K562 treated with DMSO at 1 percent for 48 hours (cell line): ENCODE data around the gene AMMECR1L. TPM values are rescaled to one million over a fixed set of nuclear protein-coding genes. Genes with fewer than 3 reads are reported as not detected.

ENCODE experiments used
- total RNA-seq: library from RNA; unstranded; fragments of 300-600 nt; gene quantifications from 2 replicates; pipeline ENCODE4 v1.2.3, GENCODE V29; 2022; ENCODE audit warnings: low replicate concordance; ENCODE audit errors: extremely low read depth

Gene AMMECR1L
- not detected in 2 replicates for total RNA-seq

GRCh38 chr2:127885780-127886592, at the start of gene AMMECR1L:
TSS of gene AMMECR1L (minus strand) at chr2:127885956. CDS start at chr2:127874234, 11,722 bp downstream.

Other genes starting within 250 kb of the AMMECR1L start
- not detected in 2 replicates for gene GPR17, start 239.8 kb downstream of the AMMECR1L start, total RNA-seq
- not detected in 2 replicates for gene LIMS2, start 210.4 kb downstream of the AMMECR1L start, total RNA-seq
- not detected in 2 replicates for gene SFT2D3, start 184.5 kb downstream of the AMMECR1L start, total RNA-seq
- gene WDR33, start 74.8 kb downstream of the AMMECR1L start, total RNA-seq: not detected in 2 replicates
- not detected in 2 replicates for gene POLR2D, start 27.8 kb downstream of the AMMECR1L start, total RNA-seq
- gene SAP130, start 142.1 kb upstream of the AMMECR1L start, total RNA-seq: not detected in 2 replicates
- gene UGGT1, start 205.2 kb upstream of the AMMECR1L start, total RNA-seq: 71.7 TPM in 1 of 2 replicates, not detected in the other